ENCODE measurements around the gene PRSS16. TPM values are rescaled to one million over a fixed set of nuclear protein-coding genes. Genes with fewer than 3 reads are reported as not detected.

PRSS16 gene
- 10 to 100 TPM; 21.8 to 29.8 TPM for total RNA-seq

DNA sequence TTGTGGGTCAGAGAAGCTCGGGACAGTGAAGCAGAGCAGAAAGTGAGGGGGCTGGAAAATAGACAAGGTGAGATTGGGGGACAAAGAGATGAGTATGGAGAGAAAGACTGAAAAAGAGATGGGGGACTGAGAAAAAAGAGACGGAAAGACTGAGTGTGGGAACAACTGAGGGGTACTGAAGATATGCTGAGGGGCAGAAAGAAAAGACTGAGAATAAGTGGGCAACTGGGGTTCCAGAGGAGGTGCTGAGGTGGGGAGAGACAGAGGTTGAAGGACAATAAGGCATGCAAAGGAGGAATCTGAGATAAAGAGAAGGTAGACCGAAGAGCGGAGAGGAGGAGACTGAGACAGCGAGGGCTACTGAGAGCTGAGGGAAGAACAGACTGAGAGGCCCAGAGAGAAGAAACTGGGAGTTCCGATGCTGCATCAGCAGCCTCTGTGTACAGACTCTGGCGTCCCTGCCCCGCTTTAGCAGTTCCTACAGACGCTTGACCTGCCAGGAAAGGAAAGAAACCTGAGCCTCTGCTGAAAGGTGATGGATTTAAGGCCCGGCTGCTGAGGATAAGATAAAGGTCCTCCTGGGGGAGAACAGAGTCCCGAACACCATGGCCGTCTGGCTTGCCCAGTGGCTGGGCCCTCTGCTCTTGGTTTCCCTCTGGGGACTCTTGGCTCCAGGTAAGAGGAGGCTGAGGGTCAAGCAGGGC lies at the start of gene PRSS16:
PRSS16 (plus strand) TSS at position 569 of the 704 bp plus-strand sequence; CDS start at position 606, 37 bp downstream.
- DNase-seq, result no peak
- Histone ChIP-seq H3K27me3 (peaks cover 6% of the 10 kb centered on the region), H3K9ac (ENCODE audit: low read depth in 2 of 2, low read length in 2 of 2) (no peak within 1 kb of the TSS), H3K4me3 (no peak within 1 kb of the TSS), H3K36me3 (no peaks in the 10 kb centered on the region), H3K27ac (no peak within 1 kb of the TSS), H3K4me1 (no peaks in the 10 kb centered on the region), H3K9me3 (no peaks in the 10 kb centered on the region)
- TF ChIP-seq, protein P1, sequence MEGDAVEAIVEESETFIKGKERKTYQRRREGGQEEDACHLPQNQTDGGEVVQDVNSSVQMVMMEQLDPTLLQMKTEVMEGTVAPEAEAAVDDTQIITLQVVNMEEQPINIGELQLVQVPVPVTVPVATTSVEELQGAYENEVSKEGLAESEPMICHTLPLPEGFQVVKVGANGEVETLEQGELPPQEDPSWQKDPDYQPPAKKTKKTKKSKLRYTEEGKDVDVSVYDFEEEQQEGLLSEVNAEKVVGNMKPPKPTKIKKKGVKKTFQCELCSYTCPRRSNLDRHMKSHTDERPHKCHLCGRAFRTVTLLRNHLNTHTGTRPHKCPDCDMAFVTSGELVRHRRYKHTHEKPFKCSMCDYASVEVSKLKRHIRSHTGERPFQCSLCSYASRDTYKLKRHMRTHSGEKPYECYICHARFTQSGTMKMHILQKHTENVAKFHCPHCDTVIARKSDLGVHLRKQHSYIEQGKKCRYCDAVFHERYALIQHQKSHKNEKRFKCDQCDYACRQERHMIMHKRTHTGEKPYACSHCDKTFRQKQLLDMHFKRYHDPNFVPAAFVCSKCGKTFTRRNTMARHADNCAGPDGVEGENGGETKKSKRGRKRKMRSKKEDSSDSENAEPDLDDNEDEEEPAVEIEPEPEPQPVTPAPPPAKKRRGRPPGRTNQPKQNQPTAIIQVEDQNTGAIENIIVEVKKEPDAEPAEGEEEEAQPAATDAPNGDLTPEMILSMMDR (IDR thresholded peaks at IDR 0.05), result no peak
- intact Hi-C loops (cut with DNase I), result no loop called here

DNA sequence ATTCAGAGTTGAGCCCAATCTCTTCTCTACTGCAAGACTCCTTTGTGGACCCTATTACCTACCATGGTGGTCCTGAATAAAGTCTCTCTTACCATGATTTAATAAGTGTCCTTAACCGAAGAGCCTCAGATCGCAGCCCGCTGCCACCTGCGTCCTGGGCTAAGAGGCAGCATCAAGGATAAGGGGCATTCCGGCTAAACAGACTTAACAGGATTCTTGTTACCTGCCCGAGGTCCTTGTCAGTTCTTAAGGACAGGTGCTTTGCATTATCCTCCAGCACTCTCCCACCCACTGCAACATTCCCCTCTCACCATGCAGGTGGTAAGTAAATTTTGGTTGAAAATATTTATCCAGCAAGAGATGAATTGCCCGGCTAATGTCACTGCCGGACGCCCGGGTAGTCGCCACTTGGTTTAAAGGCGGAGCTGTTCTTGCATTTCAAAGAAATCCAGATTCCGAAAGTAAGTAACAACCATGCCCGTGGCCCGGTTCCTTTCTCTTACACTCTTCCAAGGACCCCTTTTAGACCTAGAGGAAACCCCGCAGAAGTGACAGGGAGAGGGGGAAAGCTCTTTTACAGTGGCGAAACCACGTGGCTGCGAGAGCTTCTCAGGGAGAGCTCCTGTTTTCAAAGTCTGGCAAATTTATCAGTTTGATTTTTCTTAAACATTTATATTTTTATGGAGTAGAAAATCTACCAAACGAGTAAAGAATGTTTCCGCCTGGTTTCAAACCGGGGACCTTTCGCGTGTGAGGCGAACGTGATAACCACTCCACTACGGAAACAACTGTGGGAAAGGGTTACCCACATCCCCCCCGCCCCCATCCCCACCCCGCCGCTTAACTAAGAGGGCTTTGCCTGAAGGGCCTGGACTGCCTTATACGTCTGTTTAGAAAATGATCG lies 41.9 kb upstream of the PRSS16 start:
- Histone ChIP-seq H3K27ac (no peak overlapping the region), H3K36me3 (no peaks in the 10 kb centered on the region), H3K9me3 (no peaks in the 10 kb centered on the region), H3K27me3 (peaks cover 5% of the 10 kb centered on the region), H3K4me3 (no peak overlapping the region), H3K9ac (ENCODE audit: low read depth in 2 of 2, low read length in 2 of 2) (no peak overlapping the region), H3K4me1 (no peaks in the 10 kb centered on the region)
- TF ChIP-seq, protein P1 (IDR thresholded peaks at IDR 0.05), result no peak
- intact Hi-C loops (cut with DNase I), result no loop called here
- no peak for DNase-seq

GRCh38 chr6:27206806-27207205 lies 40.7 kb upstream of the PRSS16 start:
- Histone ChIP-seq H3K4me1 (no peaks in the 10 kb centered on the region), H3K36me3 (no peaks in the 10 kb centered on the region), H3K27me3 (peaks cover 5% of the 10 kb centered on the region), H3K27ac (no peak overlapping the region), H3K9me3 (no peaks in the 10 kb centered on the region), H3K9ac (ENCODE audit: low read depth in 2 of 2, low read length in 2 of 2) (no peak overlapping the region), H3K4me3 (no peak overlapping the region)
- intact Hi-C loops (cut with DNase I), result no loop called here
- DNase-seq, result no peak
- TF ChIP-seq, protein P1 (IDR thresholded peaks at IDR 0.05), result no peak

DNA sequence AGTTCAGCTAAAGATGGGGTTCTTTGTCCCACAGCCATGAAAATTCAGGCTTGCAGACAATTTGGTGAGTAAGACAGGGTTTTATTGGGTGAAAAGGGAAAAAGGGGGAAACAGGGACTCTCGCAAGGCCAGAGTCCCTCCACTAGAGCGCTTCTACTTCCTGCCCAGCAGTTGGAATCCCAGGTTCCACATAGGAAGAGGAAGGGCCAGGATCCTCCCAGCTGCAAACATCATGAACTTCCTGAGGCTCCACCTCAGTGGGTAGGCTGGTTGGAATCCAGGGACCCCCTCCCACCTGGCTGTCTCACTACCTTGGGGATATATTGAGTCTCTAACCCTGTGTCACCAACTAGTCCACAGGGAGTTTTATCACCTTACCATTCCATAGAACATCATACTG lies 39.5 kb upstream of the PRSS16 start:
- H3K27ac ChIP-seq, result no peak overlapping the region
- no peaks in the 10 kb centered on the region for H3K9me3 ChIP-seq
- TF ChIP-seq, protein P1 (IDR thresholded peaks at IDR 0.05), result no peak
- H3K36me3 ChIP-seq, result no peaks in the 10 kb centered on the region
- H3K27me3 ChIP-seq, result peaks cover 5% of the 10 kb centered on the region
- intact Hi-C loops (cut with DNase I), result no loop called here
- H3K9ac ChIP-seq (ENCODE audit: low read depth in 2 of 2, low read length in 2 of 2), result no peak overlapping the region
- no peak overlapping the region for H3K4me3 ChIP-seq
- H3K4me1 ChIP-seq, result no peaks in the 10 kb centered on the region
- DNase-seq, result no peak

GRCh38 chr6:27209196-27209595 lies 38.3 kb upstream of the PRSS16 start:
- TF ChIP-seq, protein P1 (IDR thresholded peaks at IDR 0.05), result no peak

More at GRCh38 chr6:27209196-27209595, 38.3 kb upstream of the PRSS16 start:
- Histone ChIP-seq H3K4me1 (no peaks in the 10 kb centered on the region), H3K36me3 (no peaks in the 10 kb centered on the region), H3K27ac (no peak overlapping the region), H3K9ac (ENCODE audit: low read depth in 2 of 2, low read length in 2 of 2) (no peak overlapping the region), H3K4me3 (no peak overlapping the region), H3K27me3 (peaks cover 5% of the 10 kb centered on the region), H3K9me3 (no peaks in the 10 kb centered on the region)
- no peak for DNase-seq
- intact Hi-C loops (cut with DNase I), result no loop called here
